OCI-LY7 (cell line): ENCODE measurements around the gene DDAH1. TPM values are rescaled to one million over a fixed set of nuclear protein-coding genes. Genes with fewer than 3 reads are reported as not detected.

Experiments
- BruUV-seq: library from RNA; stranded (reverse); fragments of 400-500 nt; replicated peaks from 2 replicates; lab custom pipeline; 2021; lab: Mats Ljungman, UMichigan
- CTCF ChIA-PET: fragments of 300-600 bp; sonication (Branson Sonifier 250); formaldehyde crosslinking; loops from one replicate; lab custom pipeline; 2022; ENCODE audit warnings: antibody characterized with exemption; ENCODE audit not compliant: unreplicated experiment; lab: Charles Lee
- POLR2A ChIA-PET: fragments of 300-600 bp; sonication (Branson Sonifier 250); formaldehyde crosslinking; loops from one replicate; lab custom pipeline; 2022; ENCODE audit warnings: antibody characterized with exemption; lab: Charles Lee
- DNase-seq: peaks from one replicate; pipeline ENCODE4 v3.0.0-alpha.2; 2015; ENCODE audit warnings: low spot score
- H2AFZ ChIP-seq: fragments of 200-600 bp; sonication (generic), shearing (Covaris generic); 2 replicates; pipeline ENCODE4 v1.6.1; 2014; ENCODE audit warnings: mild to moderate bottlenecking, antibody characterized with exemption, low read length, moderate library complexity
- H3K27ac ChIP-seq: fragments of 200-600 bp; sonication (generic); 2 replicates; pipeline ENCODE4 v1.5.1; 2014; ENCODE audit warnings: mixed run types, low read depth, mild to moderate bottlenecking, moderate library complexity, low read length, inconsistent platforms; ENCODE audit not compliant: poor library complexity, severe bottlenecking
- H3K36me3 ChIP-seq: fragments of 200-600 bp; sonication (generic); 2 replicates; pipeline ENCODE4 v1.6.1; 2014; ENCODE audit warnings: mild to moderate bottlenecking, antibody characterized with exemption, low read length, moderate library complexity, mixed read lengths; ENCODE audit not compliant: insufficient read depth
- H3K4me1 ChIP-seq: fragments of 200-600 bp; sonication (generic); 2 replicates; pipeline ENCODE4 v1.5.1; 2014; ENCODE audit warnings: mild to moderate bottlenecking, low read length; ENCODE audit not compliant: insufficient read depth, poor library complexity, severe bottlenecking
- H3K4me2 ChIP-seq: fragments of 200-600 bp; sonication (generic); 2 replicates; pipeline ENCODE4 v1.6.1; 2014; ENCODE audit warnings: mild to moderate bottlenecking, low read length
- H3K4me3 ChIP-seq: fragments of 200-600 bp; sonication (generic); 2 replicates; pipeline ENCODE4 v1.5.1; 2014; ENCODE audit warnings: mild to moderate bottlenecking, low read depth, low read length; ENCODE audit not compliant: poor library complexity, severe bottlenecking
- H3K79me2 ChIP-seq: fragments of 200-600 bp; sonication (generic); 2 replicates; pipeline ENCODE4 v1.6.1; 2016; ENCODE audit warnings: low read depth, mild to moderate bottlenecking, low read length, moderate library complexity, mixed read lengths; ENCODE audit not compliant: insufficient read depth
- H3K9me2 ChIP-seq: fragments of 200-600 bp; sonication (generic); 2 replicates; pipeline ENCODE4 v1.6.1; 2016; ENCODE audit warnings: mild to moderate bottlenecking, low read length, mixed read lengths; ENCODE audit not compliant: insufficient read depth
- H3K9me3 ChIP-seq: fragments of 200-600 bp; sonication (generic); 2 replicates; pipeline ENCODE4 v1.6.1; 2014; ENCODE audit warnings: mild to moderate bottlenecking, mixed run types, low read length, mixed read lengths
- H4K20me1 ChIP-seq: fragments of 200-600 bp; sonication (generic); 2 replicates; pipeline ENCODE4 v1.6.1; 2014; ENCODE audit warnings: mild to moderate bottlenecking, antibody characterized with exemption, low read length, moderate library complexity, mixed read lengths; ENCODE audit not compliant: insufficient read depth
- CTCF ChIP-seq: fragments of 200-600 bp; sonication (generic); conservative IDR thresholded peaks from 2 replicates; pipeline ENCODE4 v1.5.1; 2014; ENCODE audit warnings: mild to moderate bottlenecking, antibody characterized with exemption, low read length, moderate library complexity, mixed read lengths
- EZH2phosphoT487 ChIP-seq: fragments of 200-600 bp; sonication (generic); IDR thresholded peaks from 2 replicates; pipeline ENCODE4 v1.6.1; 2018; ENCODE audit warnings: low read depth, borderline replicate concordance, mild to moderate bottlenecking, mixed run types, antibody characterized with exemption, low read length, moderate library complexity, mixed read lengths
- intact Hi-C: fragments of 100-400 bp; cut with micrococcal nuclease; formaldehyde crosslinking; loops from one replicate; pipeline ENCODE4 v1.10.0; 2022; ENCODE audit not compliant: unreplicated experiment
- total RNA-seq, 2 experiments: library from RNA; depleted of rRNA in 1 of 2; stranded (reverse); fragments of >200 nt in 1 of 2; shearing (Covaris generic) in 1 of 2; gene quantifications; 2 replicates each; pipeline ENCODE4 v1.2.3, GENCODE V29; 2014 to 2022

The DDAH1 gene
- total RNA-seq, 2 experiments from 2014 or later, result not detected

- CTCF ChIA-PET, result interaction anchor here (0.6 kb wide), 1 partner anchor 16 kb away, joined by 4 read pairs; the partner anchor contains the start of gene C1orf52
- Histone ChIP-seq H3K9me3 (0 out of 2 replicates have a peak, but pooled peaks cover 3% of the 10 kb centered on the region), H2AFZ (no peak overlapping the region), H3K36me3 (peaks cover 47% of the 10 kb centered on the region), H4K20me1 (peaks cover 22% of the 10 kb centered on the region), H3K4me3 (peak overlapping the region; percentile 96), H3K4me1 (peaks cover 25% of the 10 kb centered on the region), H3K9me2 (no peaks in the 10 kb centered on the region), H3K27ac (peak overlapping the region; percentile 82), H3K79me2 (peaks cover 61% of the 10 kb centered on the region), H3K4me2 (peak overlapping the region; percentile 91)
- peak; percentile 30 for DNase-seq
- TF ChIP-seq EZH2phosphoT487, result no peak
- TF ChIP-seq CTCF, result no peak
- intact Hi-C loops, result loop anchor here (2.0 to 10.0 kb wide), 5 partner anchors 16 to 973 kb away; partner anchors contain the start of genes C1orf52, MCOLN2, SAMD13 and SSX2IP
- POLR2A ChIA-PET, result interaction anchor here (0.8 to 4.4 kb wide), 10 partner anchors 9 to 472 kb away, joined by 3 to 34 read pairs (median 4); partner anchors contain the start of gene C1orf52
- BruUV-seq, result TSS peak; percentile 73
These were observed 189.9 kb downstream of the DDAH1 start for GRCh38 chr1:85274969-85275453.

DNA sequence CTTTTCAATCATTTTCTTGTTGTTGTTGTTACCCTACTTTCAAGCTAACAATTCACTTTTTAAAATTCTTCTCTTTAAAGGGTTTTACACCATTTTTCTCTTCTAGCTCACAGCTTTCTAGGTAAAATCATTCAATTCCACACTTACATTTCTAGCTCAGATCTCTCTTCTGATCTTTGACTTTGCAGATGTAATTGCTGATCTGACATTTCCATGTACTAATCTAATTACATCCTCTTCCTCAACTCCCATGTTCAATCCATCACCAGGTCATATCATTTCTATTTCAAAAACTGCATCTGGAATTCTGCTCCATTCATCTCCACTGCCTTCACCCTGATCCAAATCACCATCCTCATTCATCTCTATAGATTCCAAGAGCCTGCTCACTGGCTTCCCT lies 191.6 kb downstream of the DDAH1 start:
- TF ChIP-seq CTCF, result no peak
- H3K36me3 ChIP-seq, result peaks cover 63% of the 10 kb centered on the region
- no peak for DNase-seq
- ChIA-PET CTCF (no interaction called here), POLR2A (interaction anchor here (0.7 to 2.6 kb wide), 3 partner anchors 12 to 58 kb away, joined by 3 to 11 read pairs (median 6); partner anchors contain the start of gene C1orf52)
- no TSS peak for BruUV-seq
- H3K4me2 ChIP-seq, result peak overlapping the region; percentile 91
- H3K9me2 ChIP-seq, result no peaks in the 10 kb centered on the region
- no peak overlapping the region for H3K27ac ChIP-seq
- H2AFZ ChIP-seq, result no peak overlapping the region
- no peak overlapping the region for H3K4me3 ChIP-seq
- intact Hi-C loops, result loop anchor here (10.0 kb wide), 1 partner anchor 579 kb away; the partner anchor contains the start of gene SSX2IP
- H4K20me1 ChIP-seq, result peaks cover 28% of the 10 kb centered on the region
- peaks cover 64% of the 10 kb centered on the region for H3K79me2 ChIP-seq
- peaks cover 25% of the 10 kb centered on the region for H3K4me1 ChIP-seq
- no peaks in the 10 kb centered on the region for H3K9me3 ChIP-seq
